Kidney (tissue), 14 donors: Measurements from ENCODE around the gene PAQR7. TPM values are rescaled to one million over a fixed set of nuclear protein-coding genes. Genes with fewer than 3 reads are reported as not detected.

Experiments used
- DNase-seq, 5 donors: peaks; one replicate each; pipeline ENCODE4 v3.0.0-alpha.2; 2013 to 2020
- FAIRE-seq: peaks from 2 replicates; lab custom pipeline; 2012; peaks lifted over from hg19 to GRCh38; lab: Jason Lieb, UNC
- H3K27ac ChIP-seq, 2 donors: one replicate each; pipeline ENCODE4 v1.7.0; 2013; ENCODE audit warnings: low read depth in 2 of 2, low read length in 2 of 2, inconsistent platforms in 1 of 2
- H3K27me3 ChIP-seq: one replicate; pipeline ENCODE4 v1.7.1; 2013; ENCODE audit warnings: low read length, inconsistent platforms; ENCODE audit not compliant: control insufficient read depth, insufficient read depth
- H3K36me3 ChIP-seq, 3 donors: one replicate each; pipeline versions ENCODE4 v1.7.0 to v1.7.1; 2013; ENCODE audit warnings: low read length in 3 of 3, control low read depth in 1 of 3, inconsistent platforms in 1 of 3; ENCODE audit not compliant: insufficient read depth in 3 of 3, control insufficient read depth in 2 of 3
- H3K4me1 ChIP-seq, 3 donors: one replicate each; pipeline versions ENCODE4 v1.7.0 to v1.7.1; 2013; ENCODE audit warnings: low read length in 3 of 3, inconsistent platforms in 1 of 3, low read depth in 1 of 3; ENCODE audit not compliant: control insufficient read depth in 2 of 3, insufficient read depth in 2 of 3
- H3K4me3 ChIP-seq, 3 donors: one replicate each; pipeline versions ENCODE4 v1.7.0 to v1.8.1; 2013; ENCODE audit warnings: low read length in 3 of 3, control low read depth in 1 of 3, inconsistent platforms in 1 of 3
- H3K9ac ChIP-seq, 3 donors: one replicate each; pipeline versions ENCODE4 v1.7.0 to v1.7.1; 2013; ENCODE audit warnings: low read length in 3 of 3, control low read depth in 1 of 3, inconsistent platforms in 1 of 3
- H3K9me3 ChIP-seq, 3 donors: one replicate each; pipeline versions ENCODE4 v1.7.0 to v1.7.1; 2013; ENCODE audit warnings: low read length in 3 of 3, control low read depth in 1 of 3, inconsistent platforms in 1 of 3; ENCODE audit not compliant: control insufficient read depth in 2 of 3, insufficient read depth in 1 of 3
- intact Hi-C: fragments of 100-400 bp; cut with DNase I; formaldehyde crosslinking; loops from one replicate; pipeline ENCODE4 v1.11.1; 2022
- polyA plus RNA-seq: library from polyadenylated mRNA; stranded (reverse); fragments of 350-450 nt; fragmentation: Illumina TruSeq; extraction: RNeasy Lipid Tissue Mini Kit (QIAGEN cat#74804); gene quantifications from one replicate; pipeline ENCODE4 v1.2.3, GENCODE V29; 2014; ENCODE audit warnings: low read depth, low replicate concordance; ENCODE audit not compliant: insufficient read depth
- total RNA-seq: library from RNA; stranded (reverse); fragmentation: NEBNext Ultra II Directional; extraction: Animal tissue kit (Norgen Biotek cat#: 25700); gene quantifications from one replicate; pipeline ENCODE4 v1.2.1, GENCODE V29; 2021
- TF ChIP-seq, protein P1 (sequence below): IDR thresholded peaks from 3 replicates; pipeline ENCODE4 v1.5.1; 2012; ENCODE audit warnings: mild to moderate bottlenecking, moderate library complexity, borderline replicate concordance; ENCODE audit not compliant: insufficient read depth; ENCODE audit errors: extremely low read depth
- donor health status: control.
- donor health status: control.
- donor health status: control.
- donor health status: control.
- donor health status: control.
- donor health status: DM: yes; HTN: yes; CAD: no.
- donor health status: Normal renal cell carcinoma (clear cell type).

Gene PAQR7
- total and polyA plus RNA-seq, 2 donors from 2014 or later: 30.2 to 52.0 TPM

DNA sequence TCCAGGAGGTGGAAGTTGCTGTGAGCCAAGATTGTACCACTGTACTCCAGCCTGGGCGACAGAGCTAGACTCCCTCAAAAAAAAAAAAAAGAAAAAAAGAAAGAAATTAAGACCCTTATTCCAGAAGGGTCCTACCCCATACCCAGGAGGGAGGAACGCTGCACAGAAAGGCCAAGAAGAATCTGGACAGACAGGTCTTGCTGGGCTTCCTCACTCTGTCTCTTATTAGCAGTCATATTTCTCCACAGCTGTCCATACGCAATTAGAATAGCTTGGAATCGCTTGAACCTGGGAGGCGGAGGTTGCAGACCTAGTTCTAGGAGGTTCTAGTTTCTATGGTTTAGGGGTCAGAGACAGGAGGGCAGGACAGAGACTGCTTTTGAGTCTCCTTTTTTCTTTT is 3.2 kb upstream of the PAQR7 start:
- Histone ChIP-seq H3K27ac (no peak overlapping the region), H3K9me3 (no peaks in the 10 kb centered on the region), H3K4me1 (peaks cover 0 to 19% (median 0%) of the 10 kb centered on the region in 3 donors), H3K27me3 (no peaks in the 10 kb centered on the region), H3K4me3 (no peak overlapping the region), H3K9ac (no peak overlapping the region), H3K36me3 (no peaks in the 10 kb centered on the region)
- no peak for DNase-seq
- TF ChIP-seq, protein P1, sequence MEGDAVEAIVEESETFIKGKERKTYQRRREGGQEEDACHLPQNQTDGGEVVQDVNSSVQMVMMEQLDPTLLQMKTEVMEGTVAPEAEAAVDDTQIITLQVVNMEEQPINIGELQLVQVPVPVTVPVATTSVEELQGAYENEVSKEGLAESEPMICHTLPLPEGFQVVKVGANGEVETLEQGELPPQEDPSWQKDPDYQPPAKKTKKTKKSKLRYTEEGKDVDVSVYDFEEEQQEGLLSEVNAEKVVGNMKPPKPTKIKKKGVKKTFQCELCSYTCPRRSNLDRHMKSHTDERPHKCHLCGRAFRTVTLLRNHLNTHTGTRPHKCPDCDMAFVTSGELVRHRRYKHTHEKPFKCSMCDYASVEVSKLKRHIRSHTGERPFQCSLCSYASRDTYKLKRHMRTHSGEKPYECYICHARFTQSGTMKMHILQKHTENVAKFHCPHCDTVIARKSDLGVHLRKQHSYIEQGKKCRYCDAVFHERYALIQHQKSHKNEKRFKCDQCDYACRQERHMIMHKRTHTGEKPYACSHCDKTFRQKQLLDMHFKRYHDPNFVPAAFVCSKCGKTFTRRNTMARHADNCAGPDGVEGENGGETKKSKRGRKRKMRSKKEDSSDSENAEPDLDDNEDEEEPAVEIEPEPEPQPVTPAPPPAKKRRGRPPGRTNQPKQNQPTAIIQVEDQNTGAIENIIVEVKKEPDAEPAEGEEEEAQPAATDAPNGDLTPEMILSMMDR: no peak
- intact Hi-C loops: no loop called here
- no peak for FAIRE-seq

DNA sequence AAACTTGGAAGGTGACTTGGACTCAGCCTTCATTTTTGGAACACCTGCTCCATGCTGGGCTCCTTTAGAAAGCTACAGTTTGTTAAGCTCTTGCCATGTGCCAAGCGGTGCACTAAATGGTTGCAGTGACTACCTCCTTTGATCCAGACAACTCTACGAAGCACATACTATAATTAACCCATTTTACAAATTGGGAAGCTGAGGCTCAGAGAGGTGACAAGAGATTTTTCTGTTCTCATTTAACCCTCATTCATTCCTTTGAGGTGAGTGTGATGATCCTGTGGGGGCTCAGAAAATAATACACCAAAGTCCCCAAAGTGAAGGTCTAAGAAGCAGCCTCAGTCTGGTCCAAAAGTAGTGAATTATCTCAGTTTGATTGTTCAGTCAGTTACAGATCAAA is 1.6 kb upstream of the PAQR7 start:
- no peaks in the 10 kb centered on the region for H3K9me3 ChIP-seq
- FAIRE-seq (no peak), DNase-seq (no peak)
- H3K27me3 ChIP-seq: no peaks in the 10 kb centered on the region
- intact Hi-C loops: no loop called here
- TF ChIP-seq, protein P1: no peak
- no peak overlapping the region for H3K27ac ChIP-seq
- peaks cover 0 to 32% (median 4%) of the 10 kb centered on the region in 3 donors for H3K4me1 ChIP-seq
- H3K36me3 ChIP-seq: no peaks in the 10 kb centered on the region
- no peak overlapping the region for H3K4me3 ChIP-seq
- H3K9ac ChIP-seq: no peak overlapping the region

DNA sequence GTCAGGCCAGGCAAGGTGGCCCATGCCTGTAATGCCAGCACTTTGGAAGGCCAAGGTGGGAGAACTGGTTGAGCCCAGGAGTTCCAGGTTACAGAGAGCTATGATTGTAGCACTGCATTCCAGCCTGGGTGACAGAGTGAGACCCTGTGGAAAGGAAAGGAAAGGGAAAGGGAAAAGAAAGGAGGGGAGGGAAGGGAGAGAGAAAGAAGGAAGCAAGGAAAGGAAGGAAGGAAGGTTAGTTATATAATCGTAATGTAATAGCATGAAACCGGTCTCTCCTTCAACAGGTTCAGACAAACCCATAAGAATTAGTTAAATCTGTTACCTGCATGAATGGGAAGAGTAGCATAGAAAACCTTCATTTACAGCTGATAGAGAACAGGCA is 1.2 kb upstream of the PAQR7 start:
- FAIRE-seq: no peak

More for the DNA sequence above, 1.2 kb upstream of the PAQR7 start:
- Histone ChIP-seq H3K9me3 (no peaks in the 10 kb centered on the region), H3K9ac (peak overlapping the region in 1 of 3 donors; percentile 60), H3K36me3 (no peaks in the 10 kb centered on the region), H3K27me3 (no peaks in the 10 kb centered on the region), H3K27ac (peak overlapping the region in 1 of 2 donors; percentile 93), H3K4me3 (no peak overlapping the region), H3K4me1 (peaks cover 0 to 37% (median 9%) of the 10 kb centered on the region in 3 donors)
- TF ChIP-seq, protein P1: no peak
- intact Hi-C loops: no loop called here
- DNase-seq: no peak
